Sciatic nerve (tissue), 2 donors: ENCODE results near the gene SIDT2. TPM values are rescaled to one million over a fixed set of nuclear protein-coding genes. Genes with fewer than 3 reads are reported as not detected.
"Not testable (repeated sequence)": the region's sequence is repeated elsewhere in the genome, so short reads cannot be mapped to it uniquely, and the experiment has no call there.

Experiments
- ATAC-seq: fragments of 200-7000 bp; cut with Tn5 transposase; one replicate; pipeline ENCODE4 v1.9.1; 2020; ENCODE audit warnings: mild to moderate bottlenecking, moderate library complexity
- DNase-seq: peaks from one replicate; pipeline ENCODE4 v3.0.0-alpha.2; 2020; ENCODE audit warnings: low spot score
- intact Hi-C: fragments of 100-400 bp; cut with DNase I; formaldehyde crosslinking; loops from one replicate; pipeline ENCODE4 v1.14.2; 2022
- total RNA-seq: library from RNA; stranded (reverse); fragmentation: NEBNext Ultra II Directional; extraction: Animal tissue kit (Norgen Biotek cat#: 25700); gene quantifications from one replicate; pipeline ENCODE4 v1.2.1, GENCODE V29; 2021
- donor health status: DM: no; HTN: no; CAD: no.
- donor health status: DM: no; HTN: no; CAD: no.

The SIDT2 gene
- total RNA-seq = 94.4 TPM

- intact Hi-C loops = no loop called here
- ATAC-seq (peak; percentile 95), DNase-seq (peak; percentile 97)
Measured at GRCh38 chr11:117178210-117179034, at the start of gene SIDT2. Gene SIDT2 (plus strand): TSS chr11:117178743. CDS start chr11:117179264, 521 bp downstream.

DNA sequence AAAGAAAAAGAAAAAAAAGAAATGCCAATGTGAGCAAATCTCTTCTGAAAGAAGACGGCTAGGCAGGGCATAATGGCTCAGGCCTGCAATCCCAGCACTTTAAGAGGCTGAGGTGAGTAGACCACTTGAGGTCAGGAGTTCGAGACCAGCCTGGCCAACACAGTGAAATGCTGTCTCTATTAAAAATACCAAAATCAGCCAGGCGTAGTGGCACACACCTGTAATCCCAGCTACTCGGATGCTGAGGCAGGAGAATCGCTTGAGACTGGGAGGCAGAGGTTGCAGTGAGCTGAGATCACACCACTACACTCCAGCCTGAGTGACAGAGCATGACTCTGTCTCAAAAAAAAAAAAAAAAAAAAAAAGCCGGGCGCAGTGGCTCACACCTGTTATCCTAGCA, 48.1 kb upstream of the SIDT2 start:
- DNase-seq, ATAC-seq, intact Hi-C loops: not testable (repeated sequence)

- no peak for ATAC-seq
- DNase-seq = no peak
- intact Hi-C loops = no loop called here
Measured at GRCh38 chr11:117130879-117131278, 47.7 kb upstream of the SIDT2 start.

GRCh38 chr11:117134431-117134830, 44.1 kb upstream of the SIDT2 start:
- DNase-seq (no peak), ATAC-seq (no peak)
- intact Hi-C loops = no loop called here

- DNase-seq, intact Hi-C loops, ATAC-seq: not testable (repeated sequence)
Measured at GRCh38 chr11:117134979-117135378, 43.6 kb upstream of the SIDT2 start.

DNA sequence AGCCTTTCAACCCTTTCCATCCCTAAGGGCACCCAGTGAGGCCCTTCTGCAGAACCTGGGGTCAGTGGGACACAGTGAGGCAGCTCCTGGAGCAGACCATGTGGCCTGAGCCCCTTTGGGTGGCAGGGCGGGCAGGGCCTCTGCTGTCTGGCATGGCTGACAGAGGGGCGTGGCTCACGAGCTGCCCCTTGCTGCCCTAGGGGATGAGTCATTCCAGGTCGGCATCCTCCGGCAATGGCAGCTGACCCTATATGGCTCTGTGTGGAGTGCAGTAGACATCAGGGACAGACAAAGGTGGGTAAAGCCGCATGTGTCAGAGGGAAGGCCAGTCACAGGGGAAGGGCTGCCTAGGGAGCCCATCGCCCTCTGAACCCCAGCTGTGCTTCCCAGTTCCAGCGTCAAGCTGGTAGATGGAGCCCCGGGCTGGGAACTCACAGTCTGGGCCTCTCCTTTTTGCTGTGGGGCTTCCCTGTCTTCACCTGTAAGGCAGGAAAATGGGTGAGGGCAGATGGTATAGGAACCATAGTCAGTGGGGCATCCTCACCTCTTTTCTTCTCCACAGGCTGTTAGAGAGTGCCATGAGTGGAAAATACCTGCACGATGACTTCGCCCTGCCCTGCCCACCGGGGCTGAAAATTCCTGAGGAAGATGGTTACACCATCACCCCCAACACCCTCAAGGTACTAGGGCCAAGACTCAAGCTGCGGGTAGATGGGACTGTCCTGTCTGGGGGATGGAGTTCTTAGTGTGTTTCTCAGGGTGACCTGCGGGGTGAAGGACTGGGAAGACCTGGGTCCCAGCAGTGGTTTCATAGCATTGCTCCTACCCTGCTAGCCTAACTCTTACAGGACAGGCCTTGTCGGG, 41.1 kb upstream of the SIDT2 start:
- ATAC-seq = peak; percentile 65
- intact Hi-C loops, DNase-seq: not testable (repeated sequence)

- intact Hi-C loops = no loop called here
- DNase-seq (peak; percentile 69), ATAC-seq (peak; percentile 43)
Measured at GRCh38 chr11:117143390-117143789, 35.2 kb upstream of the SIDT2 start.

DNA sequence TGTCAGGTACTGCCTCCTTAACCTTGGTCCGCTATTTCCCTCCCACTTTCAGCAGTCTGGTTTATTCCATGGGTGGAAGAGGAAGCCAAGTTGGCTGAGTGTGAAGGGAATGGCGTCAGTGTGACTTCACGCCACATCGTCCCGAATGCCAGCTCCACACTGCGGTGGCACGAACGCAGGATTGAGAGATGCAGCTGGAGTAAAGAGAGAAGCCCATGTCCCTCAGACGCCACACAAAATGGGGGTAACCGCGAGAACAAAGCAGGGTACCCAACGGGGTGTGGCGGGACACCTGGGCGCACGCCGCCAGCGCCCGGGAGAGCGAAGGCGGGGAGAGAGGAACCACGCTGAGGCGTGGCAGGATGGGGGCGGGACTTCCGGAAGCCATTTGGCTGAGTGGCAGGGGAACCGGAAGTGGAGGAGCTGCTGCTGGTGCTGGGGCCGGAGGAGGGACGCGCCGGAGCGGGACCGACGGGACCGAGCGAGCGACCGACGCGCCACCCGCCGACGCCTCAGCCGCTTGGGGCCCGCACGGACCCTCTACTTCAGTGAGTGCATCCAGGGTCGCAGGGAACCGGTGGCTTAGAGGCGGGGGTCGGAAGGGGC, 34.6 kb upstream of the SIDT2 start, which contains the start of gene PAFAH1B2:
TSS of gene PAFAH1B2 (plus strand) at position 417 of the 606 bp plus-strand sequence. CDS start 8,161 bp downstream, outside the sequence.
- intact Hi-C loops = no loop called here
- peak; percentile 99 for ATAC-seq

DNA sequence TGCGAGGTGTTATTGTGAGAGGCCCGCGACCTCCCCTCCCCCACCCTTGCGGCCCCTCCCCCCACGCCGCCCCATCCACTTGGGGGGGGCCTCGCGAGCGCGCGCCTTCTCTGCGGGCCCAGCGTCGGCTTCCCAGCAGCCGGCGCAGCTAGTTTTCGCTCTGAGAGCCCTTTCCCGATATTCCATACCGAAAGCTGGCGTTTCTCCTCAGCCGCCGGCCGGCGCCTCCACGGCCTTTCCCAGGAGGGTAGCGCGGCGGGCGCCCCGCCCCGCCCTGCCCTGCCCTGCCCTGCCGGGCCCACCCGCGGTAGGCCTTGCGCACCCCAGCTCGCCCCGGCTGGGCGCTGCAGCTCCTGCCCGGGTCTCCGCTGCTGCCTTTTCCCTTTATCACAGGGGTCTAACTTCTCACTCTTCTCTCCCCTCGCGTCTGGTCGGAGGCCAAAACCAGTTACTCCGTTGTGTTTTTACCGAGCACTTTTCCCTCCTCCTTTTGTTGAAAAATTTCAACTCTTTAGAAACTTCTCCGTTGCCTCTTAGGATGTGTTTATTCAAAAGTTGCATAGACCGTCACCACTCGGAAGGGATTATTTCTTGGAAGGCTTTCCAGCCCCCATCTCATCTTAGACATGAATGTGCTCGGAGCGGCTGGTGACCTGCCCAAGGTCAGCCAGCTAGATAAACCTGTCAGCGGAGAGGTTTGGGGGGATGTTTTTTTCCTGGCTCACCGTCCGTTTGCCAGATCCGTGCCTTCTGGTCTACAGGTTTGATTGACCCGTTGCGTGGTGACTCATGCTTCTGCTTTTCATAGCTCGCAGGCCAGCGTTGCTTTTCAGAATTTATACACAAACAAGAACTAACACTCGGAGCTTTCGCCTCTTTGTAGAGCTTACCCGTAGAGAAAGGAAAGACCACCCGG, 33.8 kb upstream of the SIDT2 start:
- DNase-seq = peak; percentile 65
- ATAC-seq = peak; percentile 75
- intact Hi-C loops = no loop called here

More for the DNA sequence above, 34.6 kb upstream of the SIDT2 start, which contains the start of gene PAFAH1B2:
- peak; percentile 98 for DNase-seq

- intact Hi-C loops = no loop called here
- ATAC-seq (no peak), DNase-seq (no peak)
Measured at GRCh38 chr11:117145393-117145761, 33.2 kb upstream of the SIDT2 start.

DNA sequence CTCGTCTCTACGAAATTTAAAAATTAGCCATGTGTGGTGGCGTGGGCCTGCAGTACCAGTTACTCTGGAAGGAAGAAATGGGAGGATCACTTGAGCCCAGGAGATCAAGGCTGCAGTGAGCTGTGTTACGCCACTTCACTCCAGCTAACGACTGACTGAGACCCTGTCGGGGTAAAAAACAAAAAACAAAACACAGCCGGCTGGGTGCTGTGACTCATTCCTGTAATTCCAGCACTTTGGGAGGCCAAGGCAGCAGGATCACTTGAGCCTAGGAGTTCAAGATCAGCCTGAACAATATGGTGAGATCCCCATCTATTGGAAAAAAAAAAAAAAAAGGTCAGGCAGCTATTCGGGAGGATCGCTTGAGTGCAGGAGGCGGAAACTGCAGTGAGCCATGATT, 32.0 kb upstream of the SIDT2 start:
- DNase-seq (no peak), ATAC-seq (no peak)
- intact Hi-C loops = no loop called here

- intact Hi-C loops = no loop called here
Measured at GRCh38 chr11:117152066-117152465, 26.5 kb upstream of the SIDT2 start.

GRCh38 chr11:117154468-117154867, 24.1 kb upstream of the SIDT2 start:
- DNase-seq (no peak), ATAC-seq (no peak)
- intact Hi-C loops = no loop called here

More at GRCh38 chr11:117152066-117152465, 26.5 kb upstream of the SIDT2 start:
- DNase-seq (no peak), ATAC-seq (no peak)

DNA sequence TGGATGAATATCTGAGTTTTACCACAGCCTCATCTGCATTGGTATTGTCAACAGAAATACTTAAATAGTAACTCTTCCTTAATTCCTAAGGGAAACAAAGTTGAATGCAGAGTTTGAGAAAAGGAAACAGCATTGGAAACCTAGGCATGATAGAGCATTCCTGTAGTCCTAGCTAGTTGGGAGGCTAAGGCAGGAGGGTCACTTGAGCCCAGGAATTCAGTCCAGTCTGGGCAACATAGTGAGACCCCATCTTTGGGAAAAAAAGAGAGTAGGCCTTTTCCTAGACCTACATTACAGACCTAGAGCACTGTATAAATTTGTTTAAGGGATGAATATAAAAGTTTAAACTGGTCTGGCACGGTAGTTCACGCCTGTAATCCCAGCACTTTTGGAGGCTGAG, 21.0 kb upstream of the SIDT2 start:
- DNase-seq (no peak), ATAC-seq (no peak)
- intact Hi-C loops = no loop called here

- ATAC-seq = no peak
Measured at GRCh38 chr11:117159892-117160291, 18.7 kb upstream of the SIDT2 start.

DNA sequence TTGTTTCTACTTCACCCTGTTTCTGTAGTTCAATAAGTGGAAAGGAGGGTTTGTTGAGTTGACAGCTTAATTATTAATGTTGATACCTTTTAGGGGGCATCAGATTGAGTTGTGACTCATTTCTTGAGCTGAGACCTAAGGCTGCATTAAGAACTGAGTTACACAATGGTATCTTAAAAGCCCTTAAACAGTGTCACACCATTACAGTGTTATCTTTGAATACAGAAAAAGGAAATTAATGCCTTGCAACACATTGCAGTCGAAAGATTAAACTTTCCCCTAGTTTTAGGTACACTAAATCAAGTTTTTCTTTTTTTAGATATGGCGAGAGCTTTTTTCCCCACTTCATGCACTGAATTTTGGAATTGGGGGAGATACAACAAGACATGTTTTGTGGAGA, 17.7 kb upstream of the SIDT2 start:
- ATAC-seq (no peak), DNase-seq (no peak)
- intact Hi-C loops = no loop called here

More at GRCh38 chr11:117159892-117160291, 18.7 kb upstream of the SIDT2 start:
- no peak for DNase-seq
- intact Hi-C loops = no loop called here

DNA sequence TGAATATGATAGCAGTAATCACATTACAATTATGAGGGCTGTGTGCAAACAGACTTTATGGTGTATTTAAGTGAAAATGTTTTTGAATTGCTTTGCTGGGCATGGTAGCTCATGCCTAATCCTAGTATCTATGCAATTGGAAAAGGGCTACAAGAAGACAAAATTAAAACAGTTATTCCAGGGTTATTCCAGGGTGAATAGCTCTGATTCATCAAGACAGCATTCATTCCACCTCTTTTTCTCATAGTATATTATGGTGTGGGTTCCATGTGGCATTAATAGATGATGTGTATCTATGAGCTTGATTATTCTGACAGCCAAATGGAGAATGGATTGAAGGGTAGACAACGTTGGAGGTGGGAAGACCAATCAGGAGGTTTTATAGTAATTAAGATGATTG, 12.1 kb upstream of the SIDT2 start:
- DNase-seq = no peak
- no peak for ATAC-seq
- intact Hi-C loops = no loop called here

DNA sequence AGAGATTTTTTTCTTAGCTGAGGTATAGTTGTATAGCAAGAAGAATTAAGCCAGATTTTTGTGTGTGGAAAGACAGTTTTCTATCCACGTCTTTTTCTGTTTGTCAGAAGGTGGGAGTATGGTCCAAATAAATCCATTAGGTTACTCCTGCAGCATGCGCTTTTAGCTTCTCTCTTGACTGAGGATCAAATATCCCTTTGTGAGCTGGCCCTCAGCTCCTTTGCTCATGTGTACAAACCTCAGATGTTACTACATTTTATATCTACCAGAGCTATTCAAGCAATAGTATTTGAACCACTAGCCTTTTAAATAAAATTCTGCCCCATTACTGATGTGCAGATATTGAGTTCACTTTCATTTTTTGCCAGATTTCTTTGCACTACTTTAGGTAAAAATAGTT, 8.8 kb upstream of the SIDT2 start:
- ATAC-seq = no peak
- intact Hi-C loops = no loop called here
- no peak for DNase-seq
